ENCODE data around the gene AGBL4. TPM values are rescaled to one million over a fixed set of nuclear protein-coding genes. Genes with fewer than 3 reads are reported as not detected.

Gene AGBL4
- total RNA-seq, 1 donor from 2014 or later, result 0.39 TPM

DNA sequence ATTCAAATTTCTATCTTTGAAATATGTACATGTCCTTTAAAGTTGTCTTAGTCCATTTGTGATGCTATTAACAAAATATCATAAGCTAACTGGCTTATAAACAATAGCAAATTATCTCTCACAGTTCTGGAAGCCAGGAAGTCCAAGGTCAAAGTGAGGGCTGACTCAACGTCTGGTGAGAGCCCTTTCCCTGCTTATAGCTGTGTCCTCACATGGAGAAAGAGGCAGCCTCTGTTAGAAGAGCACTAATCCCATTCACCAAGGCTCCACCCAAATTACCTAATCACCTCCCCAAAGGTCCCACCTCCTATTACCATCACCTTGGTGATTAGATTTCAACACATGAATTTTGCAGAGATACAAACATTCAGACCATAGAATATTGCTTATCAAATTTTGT is 797.0 kb downstream of the AGBL4 start:
- H3K36me3 Mint-ChIP-seq, result no peaks in the 10 kb centered on the region
- no peak overlapping the region for H3K4me3 Mint-ChIP-seq
- no peaks in the 10 kb centered on the region for H3K4me1 Mint-ChIP-seq (ENCODE audit: unreplicated experiment)
- no peak for DNase-seq (ENCODE audit: extremely low spot score, unreplicated experiment)
- TF ChIP-seq, protein P1, sequence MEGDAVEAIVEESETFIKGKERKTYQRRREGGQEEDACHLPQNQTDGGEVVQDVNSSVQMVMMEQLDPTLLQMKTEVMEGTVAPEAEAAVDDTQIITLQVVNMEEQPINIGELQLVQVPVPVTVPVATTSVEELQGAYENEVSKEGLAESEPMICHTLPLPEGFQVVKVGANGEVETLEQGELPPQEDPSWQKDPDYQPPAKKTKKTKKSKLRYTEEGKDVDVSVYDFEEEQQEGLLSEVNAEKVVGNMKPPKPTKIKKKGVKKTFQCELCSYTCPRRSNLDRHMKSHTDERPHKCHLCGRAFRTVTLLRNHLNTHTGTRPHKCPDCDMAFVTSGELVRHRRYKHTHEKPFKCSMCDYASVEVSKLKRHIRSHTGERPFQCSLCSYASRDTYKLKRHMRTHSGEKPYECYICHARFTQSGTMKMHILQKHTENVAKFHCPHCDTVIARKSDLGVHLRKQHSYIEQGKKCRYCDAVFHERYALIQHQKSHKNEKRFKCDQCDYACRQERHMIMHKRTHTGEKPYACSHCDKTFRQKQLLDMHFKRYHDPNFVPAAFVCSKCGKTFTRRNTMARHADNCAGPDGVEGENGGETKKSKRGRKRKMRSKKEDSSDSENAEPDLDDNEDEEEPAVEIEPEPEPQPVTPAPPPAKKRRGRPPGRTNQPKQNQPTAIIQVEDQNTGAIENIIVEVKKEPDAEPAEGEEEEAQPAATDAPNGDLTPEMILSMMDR (conservative IDR thresholded peaks at IDR 0.05), result no peak
- H3K27ac Mint-ChIP-seq, result no peak overlapping the region
- H3K27me3 Mint-ChIP-seq, result no peaks in the 10 kb centered on the region
- no peaks in the 10 kb centered on the region for H3K9me3 Mint-ChIP-seq

DNA sequence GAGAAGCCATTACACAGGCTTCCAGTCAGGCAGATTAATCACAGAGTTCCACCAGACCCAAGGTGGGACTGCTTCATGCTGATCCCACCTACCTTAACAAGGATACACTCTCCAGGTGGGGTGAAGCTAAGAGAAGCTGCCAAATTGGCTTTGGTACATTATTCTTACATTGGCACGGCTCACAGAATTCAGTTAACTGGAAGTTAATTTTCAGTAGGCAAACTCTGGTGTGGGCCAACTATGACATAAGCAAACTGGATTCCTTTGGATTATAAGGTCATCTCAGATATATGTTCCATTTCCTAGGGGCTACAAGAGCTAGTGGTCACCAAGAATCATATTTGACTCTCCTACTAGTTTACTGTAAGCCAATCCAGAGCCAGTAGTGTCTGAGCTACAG is 798.3 kb downstream of the AGBL4 start:
- H3K9me3 Mint-ChIP-seq, result no peaks in the 10 kb centered on the region
- no peak overlapping the region for H3K4me3 Mint-ChIP-seq
- no peaks in the 10 kb centered on the region for H3K27me3 Mint-ChIP-seq
- H3K27ac Mint-ChIP-seq, result no peak overlapping the region
- no peak for DNase-seq (ENCODE audit: extremely low spot score, unreplicated experiment)
- TF ChIP-seq, protein P1 (conservative IDR thresholded peaks at IDR 0.05), result no peak
- H3K36me3 Mint-ChIP-seq, result no peaks in the 10 kb centered on the region
- no peaks in the 10 kb centered on the region for H3K4me1 Mint-ChIP-seq (ENCODE audit: unreplicated experiment)

DNA sequence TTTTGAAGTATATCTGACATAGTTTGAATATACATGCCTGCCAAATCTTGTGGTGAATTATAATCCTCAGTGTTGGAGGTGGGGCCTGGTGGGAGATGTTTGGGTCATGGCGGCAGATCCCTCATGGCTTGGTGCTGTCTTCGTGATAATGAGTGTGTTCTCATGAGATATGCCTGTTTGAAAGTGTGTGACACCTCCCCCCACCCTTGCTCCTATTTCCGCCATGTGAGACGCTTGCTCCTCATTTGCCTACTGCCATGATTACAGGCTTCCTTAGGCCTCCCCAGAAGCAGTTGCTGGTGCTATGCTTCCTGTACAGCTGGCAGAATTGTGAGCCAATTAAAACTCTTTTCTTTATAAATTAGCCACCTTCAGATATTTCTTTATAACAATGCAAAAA is 810.5 kb downstream of the AGBL4 start:
- H3K9me3 Mint-ChIP-seq, result peaks cover 5% of the 10 kb centered on the region
- no peaks in the 10 kb centered on the region for H3K36me3 Mint-ChIP-seq
- H3K27ac Mint-ChIP-seq, result no peak overlapping the region
- no peak for DNase-seq (ENCODE audit: extremely low spot score, unreplicated experiment)
- no peaks in the 10 kb centered on the region for H3K4me1 Mint-ChIP-seq (ENCODE audit: unreplicated experiment)
- TF ChIP-seq, protein P1 (conservative IDR thresholded peaks at IDR 0.05), result no peak
- no peaks in the 10 kb centered on the region for H3K27me3 Mint-ChIP-seq
- no peak overlapping the region for H3K4me3 Mint-ChIP-seq

DNA sequence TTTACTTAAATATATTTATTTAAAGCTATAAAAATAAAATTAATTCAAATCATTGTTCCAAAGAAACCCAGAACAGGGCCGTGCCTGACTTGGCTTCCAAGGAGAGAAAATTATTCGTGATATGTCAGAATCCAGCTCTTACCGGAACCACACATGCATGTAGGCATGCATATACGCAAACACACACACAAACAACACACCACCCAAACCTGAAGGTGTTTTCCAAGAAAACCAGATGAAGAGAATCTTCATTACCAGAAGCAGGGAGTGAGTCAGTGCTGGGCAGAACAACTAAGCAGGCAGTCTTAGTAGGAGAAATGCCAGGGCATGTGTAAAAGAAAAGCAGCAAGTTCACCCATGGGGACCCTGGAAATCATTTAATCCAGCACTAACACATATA is 815.0 kb downstream of the AGBL4 start:
- Mint-ChIP-seq H3K4me3 (no peak overlapping the region), H3K27me3 (no peaks in the 10 kb centered on the region), H3K36me3 (no peaks in the 10 kb centered on the region), H3K9me3 (no peaks in the 10 kb centered on the region), H3K27ac (no peak overlapping the region), H3K4me1 (ENCODE audit: unreplicated experiment) (no peaks in the 10 kb centered on the region)
- TF ChIP-seq, protein P1 (conservative IDR thresholded peaks at IDR 0.05), result no peak
- DNase-seq (ENCODE audit: extremely low spot score, unreplicated experiment), result no peak

DNA sequence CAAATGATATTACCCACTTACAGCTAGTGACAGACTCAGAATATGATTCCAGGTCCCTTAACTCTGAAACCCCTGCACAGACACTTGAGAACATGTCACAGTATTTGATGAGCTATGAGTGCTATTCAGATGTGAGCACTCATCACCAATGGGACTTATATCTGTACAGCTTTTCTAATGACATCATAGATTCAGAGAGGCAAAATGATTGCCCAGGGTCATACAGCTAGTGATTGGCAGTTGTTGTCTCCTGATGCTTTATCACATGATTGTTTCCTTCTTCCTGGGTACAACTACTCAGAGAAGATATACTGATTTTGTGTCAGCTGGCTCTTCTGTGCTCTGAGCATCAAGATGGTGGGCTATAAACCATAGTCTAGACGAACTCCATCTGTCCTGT is 819.0 kb downstream of the AGBL4 start:
- Mint-ChIP-seq H3K36me3 (no peaks in the 10 kb centered on the region), H3K27me3 (no peaks in the 10 kb centered on the region), H3K4me3 (no peak overlapping the region), H3K27ac (no peak overlapping the region), H3K9me3 (peaks cover 8% of the 10 kb centered on the region), H3K4me1 (ENCODE audit: unreplicated experiment) (no peaks in the 10 kb centered on the region)
- TF ChIP-seq, protein P1 (conservative IDR thresholded peaks at IDR 0.05), result no peak
- DNase-seq (ENCODE audit: extremely low spot score, unreplicated experiment), result no peak

DNA sequence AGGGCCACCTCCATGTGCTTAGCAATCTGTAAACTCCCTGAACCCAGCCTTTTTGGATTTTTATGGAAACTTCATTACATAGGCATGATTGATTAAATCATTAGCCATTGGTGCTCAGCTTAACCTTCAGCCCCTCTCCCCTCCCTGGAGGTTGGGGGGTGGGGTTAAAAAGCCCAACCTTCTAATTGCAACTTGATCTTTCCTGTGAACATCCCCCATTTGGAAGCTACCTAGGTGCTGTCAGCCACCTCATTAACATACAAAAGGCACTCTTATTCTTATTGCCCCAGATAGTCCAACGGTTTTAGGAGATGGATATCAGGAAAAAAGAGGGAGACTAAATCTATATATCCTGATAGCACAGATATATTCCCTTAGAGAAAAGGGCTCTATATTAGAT is 823.0 kb downstream of the AGBL4 start:
- no peak overlapping the region for H3K27ac Mint-ChIP-seq
- H3K4me1 Mint-ChIP-seq (ENCODE audit: unreplicated experiment), result no peaks in the 10 kb centered on the region

More for the DNA sequence above, 823.0 kb downstream of the AGBL4 start:
- DNase-seq (ENCODE audit: extremely low spot score, unreplicated experiment), result no peak
- TF ChIP-seq, protein P1 (conservative IDR thresholded peaks at IDR 0.05), result no peak
- no peak overlapping the region for H3K4me3 Mint-ChIP-seq
- peaks cover 8% of the 10 kb centered on the region for H3K9me3 Mint-ChIP-seq
- H3K36me3 Mint-ChIP-seq, result no peaks in the 10 kb centered on the region
- no peaks in the 10 kb centered on the region for H3K27me3 Mint-ChIP-seq
